Activated CD4-positive, alpha-beta memory T cell treated with anti-CD3 and anti-CD28 coated beads for 36 hours (primary cell): Measurements from ENCODE around the gene BCDIN3D. TPM values are rescaled to one million over a fixed set of nuclear protein-coding genes. Genes with fewer than 3 reads are reported as not detected.

Source experiments
- CTCF ChIA-PET: fragments of 350-600 bp; sonication (Branson Sonifier 250); formaldehyde crosslinking; loops from one replicate; lab custom pipeline; 2021; ENCODE audit warnings: antibody characterized with exemption, inconsistent platforms; lab: Charles Lee
- POLR2A ChIA-PET: fragments of 350-600 bp; sonication (Branson Sonifier 250); formaldehyde crosslinking; loops from one replicate; lab custom pipeline; 2021; ENCODE audit warnings: antibody characterized with exemption; lab: Charles Lee
- DNase-seq: peaks from one replicate; pipeline ENCODE4 v3.0.0-alpha.2; 2020
- H3K27ac Mint-ChIP-seq: one replicate; pipeline ENCODE4 v1.8.0; 2021; ENCODE audit warnings: mixed read lengths
- H3K27me3 Mint-ChIP-seq: one replicate; pipeline ENCODE4 v1.8.0; 2021; ENCODE audit warnings: mixed read lengths
- H3K36me3 Mint-ChIP-seq: one replicate; pipeline ENCODE4 v1.8.0; 2021; ENCODE audit warnings: mixed read lengths
- H3K4me1 Mint-ChIP-seq: one replicate; pipeline ENCODE4 v1.8.0; 2021; ENCODE audit warnings: low read depth, mixed read lengths
- H3K4me3 Mint-ChIP-seq: one replicate; pipeline ENCODE4 v1.8.0; 2021; ENCODE audit warnings: mild to moderate bottlenecking, mixed read lengths
- H3K9me3 Mint-ChIP-seq: one replicate; pipeline ENCODE4 v1.8.0; 2021; ENCODE audit warnings: mixed read lengths
- intact Hi-C: fragments of 100-400 bp; cut with micrococcal nuclease; formaldehyde crosslinking; loops from one replicate; pipeline ENCODE4 v1.15.1; 2023
- total RNA-seq, 2 experiments: library from RNA; stranded (reverse); gene quantifications; one replicate each; pipeline ENCODE4 v1.2.3, GENCODE V29; 2021

BCDIN3D gene, protein sequence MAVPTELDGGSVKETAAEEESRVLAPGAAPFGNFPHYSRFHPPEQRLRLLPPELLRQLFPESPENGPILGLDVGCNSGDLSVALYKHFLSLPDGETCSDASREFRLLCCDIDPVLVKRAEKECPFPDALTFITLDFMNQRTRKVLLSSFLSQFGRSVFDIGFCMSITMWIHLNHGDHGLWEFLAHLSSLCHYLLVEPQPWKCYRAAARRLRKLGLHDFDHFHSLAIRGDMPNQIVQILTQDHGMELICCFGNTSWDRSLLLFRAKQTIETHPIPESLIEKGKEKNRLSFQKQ
- total RNA-seq, result 1 to 10 TPM; 5.8 to 6.1 TPM

- H3K27ac Mint-ChIP-seq, result peak within 1 kb of the TSS; percentile 94
- peak within 1 kb of the TSS; percentile 90 for H3K4me3 Mint-ChIP-seq
- ChIA-PET CTCF (interaction anchor here (0.9 to 2.1 kb wide), 9 partner anchors 15 to 269 kb away, joined by 3 to 13 read pairs (median 6); partner anchors contain the start of genes NCKAP5L and TMBIM6), POLR2A (interaction anchor here (0.6 to 1.4 kb wide), 4 partner anchors 17 to 139 kb away, joined by 3 to 12 read pairs (median 4); partner anchors contain the start of gene TMBIM6)
- H3K36me3 Mint-ChIP-seq, result peaks cover 4% of the 10 kb centered on the region
- no peaks in the 10 kb centered on the region for H3K9me3 Mint-ChIP-seq
- H3K4me1 Mint-ChIP-seq, result peaks cover 33% of the 10 kb centered on the region
- intact Hi-C loops, result loop anchor here (1.0 to 5.0 kb wide), 3 partner anchors 14 to 102 kb away; partner anchors contain the start of genes NCKAP5L and TMBIM6
- peak; percentile 97 for DNase-seq
- H3K27me3 Mint-ChIP-seq, result no peaks in the 10 kb centered on the region
Observed at GRCh38 chr12:49842519-49843352, at the start of gene BCDIN3D. BCDIN3D (minus strand) TSS chr12:49843106; CDS start chr12:49843087, 19 bp downstream.

GRCh38 chr12:49892084-49892731, 49.3 kb upstream of the BCDIN3D start:
- no peak overlapping the region for H3K4me3 Mint-ChIP-seq
- H3K4me1 Mint-ChIP-seq, result no peaks in the 10 kb centered on the region
- ChIA-PET POLR2A (no interaction called here), CTCF (interaction anchor here (0.7 to 1.1 kb wide), 2 partner anchors 114 to 179 kb away, joined by 3 to 4 read pairs; no protein-coding TSS in a partner anchor)
- no peaks in the 10 kb centered on the region for H3K36me3 Mint-ChIP-seq
- intact Hi-C loops, result no loop called here
- H3K9me3 Mint-ChIP-seq, result no peaks in the 10 kb centered on the region
- H3K27ac Mint-ChIP-seq, result no peak overlapping the region
- no peaks in the 10 kb centered on the region for H3K27me3 Mint-ChIP-seq
- DNase-seq, result no peak

- H3K4me1 Mint-ChIP-seq, result no peaks in the 10 kb centered on the region
- H3K36me3 Mint-ChIP-seq, result no peaks in the 10 kb centered on the region
- no peak for DNase-seq
- no peaks in the 10 kb centered on the region for H3K9me3 Mint-ChIP-seq
- ChIA-PET POLR2A (no interaction called here), CTCF (no interaction called here)
- no peak overlapping the region for H3K27ac Mint-ChIP-seq
- intact Hi-C loops, result no loop called here
- no peak overlapping the region for H3K4me3 Mint-ChIP-seq
- peaks cover 5% of the 10 kb centered on the region for H3K27me3 Mint-ChIP-seq
Observed at GRCh38 chr12:49891476-49891875, 48.6 kb upstream of the BCDIN3D start.

DNA sequence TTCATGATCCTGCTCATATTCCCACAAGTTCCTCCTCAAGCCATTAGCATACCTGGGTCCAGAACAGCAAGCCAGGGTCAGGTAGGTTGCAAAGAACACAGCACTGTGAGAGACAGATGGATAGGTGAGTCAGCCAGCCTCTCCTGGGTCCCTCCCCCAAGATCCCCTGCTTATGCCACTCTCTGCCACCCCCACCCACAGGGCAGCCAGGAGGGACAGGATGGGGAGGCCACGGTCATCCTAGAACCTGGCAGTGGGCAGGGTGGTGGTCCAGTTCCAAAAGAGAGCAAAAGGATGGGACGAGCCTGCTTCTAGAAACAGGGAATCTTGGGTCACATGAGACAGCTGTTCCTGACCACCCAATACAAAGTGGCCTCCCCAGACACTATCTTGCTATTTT, 48.1 kb upstream of the BCDIN3D start:
- H3K27me3 Mint-ChIP-seq, result peaks cover 5% of the 10 kb centered on the region

GRCh38 chr12:49890096-49890461, 47.2 kb upstream of the BCDIN3D start:
- Mint-ChIP-seq H3K4me1 (no peaks in the 10 kb centered on the region), H3K9me3 (no peaks in the 10 kb centered on the region), H3K27me3 (peaks cover 8% of the 10 kb centered on the region), H3K36me3 (no peaks in the 10 kb centered on the region), H3K4me3 (no peak overlapping the region), H3K27ac (no peak overlapping the region)
- intact Hi-C loops, result no loop called here
- no peak for DNase-seq
- ChIA-PET POLR2A (no interaction called here), CTCF (interaction anchor here (0.8 kb wide), 1 partner anchor 77 kb away, joined by 3 read pairs; no protein-coding TSS in a partner anchor)

More for the DNA sequence above, 48.1 kb upstream of the BCDIN3D start:
- Mint-ChIP-seq H3K4me1 (no peaks in the 10 kb centered on the region), H3K9me3 (no peaks in the 10 kb centered on the region), H3K4me3 (no peak overlapping the region), H3K36me3 (no peaks in the 10 kb centered on the region), H3K27ac (no peak overlapping the region)
- ChIA-PET POLR2A (no interaction called here), CTCF (no interaction called here)
- intact Hi-C loops, result no loop called here
- no peak for DNase-seq

- no peak for DNase-seq
- CTCF ChIA-PET, result interaction anchor here (0.8 kb wide), 1 partner anchor 78 kb away, joined by 3 read pairs; no protein-coding TSS in a partner anchor
- Mint-ChIP-seq H3K27ac (no peak overlapping the region), H3K9me3 (no peaks in the 10 kb centered on the region), H3K4me3 (no peak overlapping the region), H3K36me3 (no peaks in the 10 kb centered on the region), H3K4me1 (no peaks in the 10 kb centered on the region), H3K27me3 (peaks cover 8% of the 10 kb centered on the region)
- POLR2A ChIA-PET, result no interaction called here
- intact Hi-C loops, result no loop called here
Observed at GRCh38 chr12:49889361-49890095, 46.6 kb upstream of the BCDIN3D start.

GRCh38 chr12:49888461-49889151, 45.7 kb upstream of the BCDIN3D start:
- no peaks in the 10 kb centered on the region for H3K36me3 Mint-ChIP-seq
- H3K4me1 Mint-ChIP-seq, result no peaks in the 10 kb centered on the region
- DNase-seq, result no peak
- ChIA-PET CTCF (no interaction called here), POLR2A (no interaction called here)
- H3K4me3 Mint-ChIP-seq, result no peak overlapping the region
- H3K27me3 Mint-ChIP-seq, result peaks cover 8% of the 10 kb centered on the region
- no peaks in the 10 kb centered on the region for H3K9me3 Mint-ChIP-seq
- H3K27ac Mint-ChIP-seq, result no peak overlapping the region
- intact Hi-C loops, result no loop called here

- Mint-ChIP-seq H3K27ac (no peak overlapping the region), H3K27me3 (peaks cover 8% of the 10 kb centered on the region), H3K4me1 (no peaks in the 10 kb centered on the region), H3K36me3 (no peaks in the 10 kb centered on the region), H3K9me3 (no peaks in the 10 kb centered on the region), H3K4me3 (no peak overlapping the region)
- intact Hi-C loops, result no loop called here
- DNase-seq, result no peak
- CTCF ChIA-PET, result interaction anchor here (0.5 to 1.5 kb wide), 2 partner anchors 21 to 545 kb away, joined by 3 to 5 read pairs; no protein-coding TSS in a partner anchor
- POLR2A ChIA-PET, result no interaction called here
Observed at GRCh38 chr12:49887536-49888401, 44.9 kb upstream of the BCDIN3D start.

DNA sequence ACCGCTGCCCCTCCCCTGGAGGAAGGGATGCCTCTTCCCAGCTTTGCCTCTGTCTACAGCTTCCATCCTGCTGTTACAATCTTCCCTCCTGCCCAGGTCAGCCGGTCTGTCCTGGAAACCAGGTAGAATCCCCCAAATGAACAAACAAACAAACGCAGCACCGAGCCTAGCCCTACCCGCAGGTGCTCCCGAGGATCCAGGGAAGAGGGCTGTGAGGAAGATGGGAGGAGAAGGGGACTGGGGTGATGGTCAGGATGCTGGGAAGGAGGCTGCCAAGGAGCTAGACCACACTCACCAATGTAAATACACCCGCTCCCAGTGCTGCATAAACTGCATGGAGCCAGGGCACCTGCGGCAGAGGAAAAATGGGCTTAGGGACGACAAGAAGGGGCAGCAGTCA, 44.2 kb upstream of the BCDIN3D start:
- H3K4me3 Mint-ChIP-seq, result no peak overlapping the region
- CTCF ChIA-PET, result interaction anchor here (0.5 to 1.5 kb wide), 2 partner anchors 21 to 546 kb away, joined by 3 to 5 read pairs; no protein-coding TSS in a partner anchor
- POLR2A ChIA-PET, result no interaction called here
- intact Hi-C loops, result no loop called here
- DNase-seq, result no peak
- no peak overlapping the region for H3K27ac Mint-ChIP-seq
- no peaks in the 10 kb centered on the region for H3K36me3 Mint-ChIP-seq
- peaks cover 8% of the 10 kb centered on the region for H3K27me3 Mint-ChIP-seq
- no peaks in the 10 kb centered on the region for H3K9me3 Mint-ChIP-seq
- no peaks in the 10 kb centered on the region for H3K4me1 Mint-ChIP-seq

DNA sequence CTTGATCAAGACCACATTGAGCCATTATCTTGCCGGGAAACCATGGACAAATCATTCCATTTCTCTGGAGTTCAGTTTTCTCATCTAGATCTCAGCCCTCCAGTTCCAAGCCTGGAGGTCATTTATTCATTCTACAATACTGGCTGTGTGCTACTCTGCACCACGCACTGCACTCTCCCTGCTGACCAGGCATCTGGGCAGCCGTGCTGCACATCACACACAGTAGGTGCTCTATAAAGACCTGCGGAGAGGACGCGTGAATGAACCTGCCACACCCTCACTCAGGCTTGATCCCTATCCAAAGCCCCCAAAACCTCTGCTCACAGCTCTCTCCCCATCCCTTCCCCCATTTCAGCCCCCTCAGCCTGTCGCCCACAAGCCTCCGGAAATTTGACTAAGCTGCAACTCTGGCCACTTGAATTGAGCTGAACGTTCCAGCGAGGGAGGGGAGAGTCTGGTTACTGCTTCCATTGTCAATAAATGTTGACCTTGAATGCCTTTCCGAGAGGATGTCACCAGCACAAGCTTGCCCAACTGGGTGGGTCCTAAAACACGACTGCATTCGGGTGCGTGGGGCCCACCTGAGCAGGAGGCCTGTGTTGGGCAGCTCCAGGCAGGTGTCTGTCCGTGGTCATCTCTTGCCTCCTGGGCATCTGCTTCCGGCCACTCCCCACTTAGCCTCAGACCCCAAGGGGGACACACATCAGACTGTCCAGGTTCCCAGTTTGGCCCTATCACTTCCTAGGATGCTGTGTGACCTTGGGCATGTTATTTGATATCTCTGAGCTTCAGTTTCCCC, 43.0 kb upstream of the BCDIN3D start:
- CTCF ChIA-PET, result interaction anchor here (0.6 to 1.5 kb wide), 2 partner anchors 9 to 19 kb away, joined by 3 to 5 read pairs; no protein-coding TSS in a partner anchor
- Mint-ChIP-seq H3K36me3 (no peaks in the 10 kb centered on the region), H3K27ac (no peak overlapping the region), H3K4me3 (no peak overlapping the region), H3K4me1 (no peaks in the 10 kb centered on the region), H3K9me3 (no peaks in the 10 kb centered on the region), H3K27me3 (peaks cover 8% of the 10 kb centered on the region)
- POLR2A ChIA-PET, result no interaction called here
- intact Hi-C loops, result no loop called here
- DNase-seq, result no peak
